ENCODE data around the gene TCP10L. TPM values are rescaled to one million over a fixed set of nuclear protein-coding genes. Genes with fewer than 3 reads are reported as not detected.

TCP10L gene
- polyA plus RNA-seq, 1 experiment: 0.12 TPM

GRCh38 chr21:32560896-32561295 is 24.4 kb downstream of the TCP10L start:
- Histone ChIP-seq H3K27me3 (ENCODE audit: control insufficient read depth, insufficient read depth, low read length) (no peaks in the 10 kb centered on the region), H3K4me3 (ENCODE audit: low read depth, low read length) (no peak overlapping the region), H3K9me3 (ENCODE audit: control insufficient read depth, insufficient read depth, low read length) (no peaks in the 10 kb centered on the region), H3K27ac (ENCODE audit: low read depth, low read length) (no peak overlapping the region)
- DNase-seq (ENCODE audit: low read depth, low spot score): no peak
- ChIA-PET POLR2A (no interaction called here), CTCF (interaction anchor here (1.2 to 2.1 kb wide), 2 partner anchors 9 to 146 kb away, joined by 3 to 11 read pairs; no protein-coding TSS in a partner anchor)
- no peak for TF ChIP-seq CTCF (IDR thresholded peaks at IDR 0.05; ENCODE audit: low read depth, low read length)

GRCh38 chr21:32559006-32559610 is 26.2 kb downstream of the TCP10L start:
- no peak for TF ChIP-seq CTCF (IDR thresholded peaks at IDR 0.05; ENCODE audit: low read depth, low read length)
- ChIA-PET POLR2A (no interaction called here), CTCF (interaction anchor here (0.7 to 1.0 kb wide), 3 partner anchors 121 to 156 kb away, joined by 3 to 5 read pairs (median 3); no protein-coding TSS in a partner anchor)
- DNase-seq (ENCODE audit: low read depth, low spot score): no peak
- H3K9me3 ChIP-seq (ENCODE audit: control insufficient read depth, insufficient read depth, low read length): no peaks in the 10 kb centered on the region
- H3K27me3 ChIP-seq (ENCODE audit: control insufficient read depth, insufficient read depth, low read length): no peaks in the 10 kb centered on the region
- H3K4me3 ChIP-seq (ENCODE audit: low read depth, low read length): no peak overlapping the region
- no peak overlapping the region for H3K27ac ChIP-seq (ENCODE audit: low read depth, low read length)

- H3K27me3 ChIP-seq (ENCODE audit: control insufficient read depth, insufficient read depth, low read length): no peaks in the 10 kb centered on the region
- no peak overlapping the region for H3K4me3 ChIP-seq (ENCODE audit: low read depth, low read length)
- DNase-seq (ENCODE audit: low read depth, low spot score): no peak
- no peaks in the 10 kb centered on the region for H3K9me3 ChIP-seq (ENCODE audit: control insufficient read depth, insufficient read depth, low read length)
- no peak overlapping the region for H3K27ac ChIP-seq (ENCODE audit: low read depth, low read length)
- TF ChIP-seq CTCF (IDR thresholded peaks at IDR 0.05; ENCODE audit: low read depth, low read length): no peak
- ChIA-PET POLR2A (no interaction called here), CTCF (no interaction called here)
These were observed 27.2 kb downstream of the TCP10L start for GRCh38 chr21:32558106-32558505.

- TF ChIP-seq CTCF (IDR thresholded peaks at IDR 0.05; ENCODE audit: low read depth, low read length): no peak
- Histone ChIP-seq H3K4me3 (ENCODE audit: low read depth, low read length) (no peak overlapping the region), H3K27me3 (ENCODE audit: control insufficient read depth, insufficient read depth, low read length) (no peaks in the 10 kb centered on the region), H3K9me3 (ENCODE audit: control insufficient read depth, insufficient read depth, low read length) (no peaks in the 10 kb centered on the region), H3K27ac (ENCODE audit: low read depth, low read length) (peak overlapping the region; percentile 34)
- DNase-seq (ENCODE audit: low read depth, low spot score): no peak
- POLR2A ChIA-PET: no interaction called here
- CTCF ChIA-PET: interaction anchor here (0.6 kb wide), 1 partner anchor 153 kb away, joined by 6 read pairs; no protein-coding TSS in a partner anchor
These were observed 30.3 kb downstream of the TCP10L start for GRCh38 chr21:32554832-32555638.

GRCh38 chr21:32549886-32550285 is 35.4 kb downstream of the TCP10L start:
- CTCF ChIA-PET: no interaction called here

More at GRCh38 chr21:32549886-32550285, 35.4 kb downstream of the TCP10L start:
- Histone ChIP-seq H3K27me3 (ENCODE audit: control insufficient read depth, insufficient read depth, low read length) (no peaks in the 10 kb centered on the region), H3K27ac (ENCODE audit: low read depth, low read length) (no peak overlapping the region), H3K9me3 (ENCODE audit: control insufficient read depth, insufficient read depth, low read length) (no peaks in the 10 kb centered on the region), H3K4me3 (ENCODE audit: low read depth, low read length) (no peak overlapping the region)
- TF ChIP-seq CTCF (IDR thresholded peaks at IDR 0.05; ENCODE audit: low read depth, low read length): no peak
- DNase-seq (ENCODE audit: low read depth, low spot score): no peak
- POLR2A ChIA-PET: no interaction called here
